Vagina (tissue), 2 donors: ENCODE data around the gene EMC10.

ENCODE experiments used
- CTCF ChIP-seq, 3 experiments: fragments of 450-650 bp in 2 of 3; fragments of 200-600 bp in 1 of 3; sonication (generic) in 1 of 3; IDR thresholded peaks; one replicate each; pipeline ENCODE4 v1.5.1; 2017 to 2019; ENCODE audit warnings: antibody characterized with exemption in 3 of 3, mild to moderate bottlenecking in 2 of 3, moderate library complexity in 2 of 3
- POLR2AphosphoS5 ChIP-seq, 2 donors: sonication (generic); formaldehyde crosslinking; IDR thresholded peaks; one replicate each; pipeline ENCODE4 v1.9.0; 2017; ENCODE audit warnings: antibody characterized with exemption in 2 of 2, mild to moderate bottlenecking in 2 of 2, low read depth in 1 of 2; ENCODE audit not compliant: insufficient read depth in 1 of 2

DNA sequence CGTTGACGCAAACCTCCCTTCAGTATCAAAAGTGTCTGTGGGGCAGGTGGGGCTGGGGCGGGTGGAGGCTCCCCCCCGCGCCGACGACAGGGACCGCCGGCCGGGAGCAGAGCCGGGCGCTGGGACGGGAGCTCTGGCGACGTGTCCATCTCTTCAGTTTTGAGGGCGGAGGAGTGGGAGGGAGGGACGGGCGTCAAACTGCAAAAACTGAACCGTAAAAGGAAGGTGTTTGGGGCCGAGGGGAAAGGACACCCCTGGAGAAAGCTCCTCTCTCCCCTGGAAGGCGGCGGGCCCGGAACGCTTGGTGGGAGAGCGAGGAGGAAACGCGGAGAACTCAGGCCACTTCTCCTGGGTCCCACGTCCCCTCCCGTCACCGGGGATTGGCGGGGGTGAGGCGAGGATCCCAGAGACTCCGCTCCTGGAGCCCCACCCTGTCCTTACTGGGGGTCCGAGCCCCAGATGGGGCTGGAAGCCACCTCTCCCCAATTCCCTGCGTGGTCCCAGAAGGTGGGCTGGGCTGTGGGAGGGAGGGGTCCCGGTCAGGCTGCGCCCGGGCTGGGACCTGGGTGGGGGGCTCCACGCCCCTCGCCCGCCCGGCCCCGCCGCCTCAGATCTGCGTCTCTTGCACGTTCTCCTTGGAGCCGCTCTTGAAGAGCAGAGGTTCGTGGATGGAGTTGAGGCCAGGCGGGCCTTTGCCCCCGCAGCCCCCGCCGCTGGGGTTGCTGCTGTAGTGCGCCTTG lies 40.8 kb downstream of the EMC10 start:
- no peak for TF ChIP-seq POLR2AphosphoS5 (IDR thresholded peaks at IDR 0.05; ENCODE audit: insufficient read depth in 1 of 2, low read depth in 1 of 2)
- no peak for TF ChIP-seq CTCF (IDR thresholded peaks at IDR 0.05)
